ENCODE data around the gene GRIK4.

DNA sequence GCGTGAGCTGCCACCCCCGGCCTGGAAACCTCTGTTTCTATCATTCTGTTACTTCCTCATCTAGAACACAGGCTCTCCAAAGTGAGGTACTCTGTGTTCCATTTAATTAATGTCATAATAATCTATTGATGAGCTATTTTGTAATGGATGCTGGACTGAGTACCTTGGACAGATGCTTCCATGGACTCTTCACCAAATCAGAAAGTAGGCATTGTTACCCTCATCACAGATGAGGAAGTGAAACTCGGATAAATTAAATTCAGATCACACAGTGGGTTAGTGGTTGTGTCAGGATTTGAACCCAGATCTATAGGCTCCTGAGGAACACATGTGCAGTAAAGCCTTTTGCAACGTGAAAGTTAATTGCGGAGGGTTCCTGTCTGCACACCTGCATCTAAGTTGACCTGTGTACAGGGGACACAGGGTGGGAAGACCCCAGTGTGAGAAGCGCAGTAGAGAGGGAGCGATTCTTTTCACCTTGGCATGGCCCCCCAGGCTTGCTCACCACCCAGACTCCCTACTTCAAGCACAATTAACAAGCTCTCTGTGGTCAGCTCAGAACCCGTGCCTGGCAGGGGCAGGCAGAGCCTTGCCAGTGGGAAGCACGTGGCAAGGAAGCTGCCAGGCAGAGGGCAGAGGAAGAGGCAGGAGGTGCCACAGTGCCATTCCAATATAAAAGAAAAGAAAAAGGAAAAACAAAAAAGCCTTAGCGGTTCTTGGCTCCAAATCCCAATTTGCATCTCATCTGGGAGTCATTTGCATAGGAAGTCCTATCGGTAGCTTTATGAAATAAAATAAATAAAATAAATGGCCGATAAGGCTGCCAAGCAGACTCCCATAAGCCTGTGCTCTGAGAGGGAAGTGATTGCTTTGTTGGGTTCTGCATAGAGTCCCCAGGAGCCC is 239.3 kb downstream of the GRIK4 start:
- TF ChIP-seq, protein P1, sequence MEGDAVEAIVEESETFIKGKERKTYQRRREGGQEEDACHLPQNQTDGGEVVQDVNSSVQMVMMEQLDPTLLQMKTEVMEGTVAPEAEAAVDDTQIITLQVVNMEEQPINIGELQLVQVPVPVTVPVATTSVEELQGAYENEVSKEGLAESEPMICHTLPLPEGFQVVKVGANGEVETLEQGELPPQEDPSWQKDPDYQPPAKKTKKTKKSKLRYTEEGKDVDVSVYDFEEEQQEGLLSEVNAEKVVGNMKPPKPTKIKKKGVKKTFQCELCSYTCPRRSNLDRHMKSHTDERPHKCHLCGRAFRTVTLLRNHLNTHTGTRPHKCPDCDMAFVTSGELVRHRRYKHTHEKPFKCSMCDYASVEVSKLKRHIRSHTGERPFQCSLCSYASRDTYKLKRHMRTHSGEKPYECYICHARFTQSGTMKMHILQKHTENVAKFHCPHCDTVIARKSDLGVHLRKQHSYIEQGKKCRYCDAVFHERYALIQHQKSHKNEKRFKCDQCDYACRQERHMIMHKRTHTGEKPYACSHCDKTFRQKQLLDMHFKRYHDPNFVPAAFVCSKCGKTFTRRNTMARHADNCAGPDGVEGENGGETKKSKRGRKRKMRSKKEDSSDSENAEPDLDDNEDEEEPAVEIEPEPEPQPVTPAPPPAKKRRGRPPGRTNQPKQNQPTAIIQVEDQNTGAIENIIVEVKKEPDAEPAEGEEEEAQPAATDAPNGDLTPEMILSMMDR (IDR thresholded peaks at IDR 0.05; ENCODE audit: low read depth, low read length, poor library complexity, severe bottlenecking) = no peak
- TF ChIP-seq EZH2phosphoT487 (IDR thresholded peaks at IDR 0.05; ENCODE audit: borderline replicate concordance, low read length) = no peak

All from DOHH2 (cell line).